GM18867 (cell line): Measurements from ENCODE around the gene LMX1A.

Source experiments
- ATAC-seq: cut with Tn5 transposase; IDR thresholded peaks from one replicate; pipeline ENCODE4 v1.9.1; 2021; ENCODE audit warnings: mild to moderate bottlenecking, moderate library complexity; ENCODE audit not compliant: unreplicated experiment

The LMX1A gene

DNA sequence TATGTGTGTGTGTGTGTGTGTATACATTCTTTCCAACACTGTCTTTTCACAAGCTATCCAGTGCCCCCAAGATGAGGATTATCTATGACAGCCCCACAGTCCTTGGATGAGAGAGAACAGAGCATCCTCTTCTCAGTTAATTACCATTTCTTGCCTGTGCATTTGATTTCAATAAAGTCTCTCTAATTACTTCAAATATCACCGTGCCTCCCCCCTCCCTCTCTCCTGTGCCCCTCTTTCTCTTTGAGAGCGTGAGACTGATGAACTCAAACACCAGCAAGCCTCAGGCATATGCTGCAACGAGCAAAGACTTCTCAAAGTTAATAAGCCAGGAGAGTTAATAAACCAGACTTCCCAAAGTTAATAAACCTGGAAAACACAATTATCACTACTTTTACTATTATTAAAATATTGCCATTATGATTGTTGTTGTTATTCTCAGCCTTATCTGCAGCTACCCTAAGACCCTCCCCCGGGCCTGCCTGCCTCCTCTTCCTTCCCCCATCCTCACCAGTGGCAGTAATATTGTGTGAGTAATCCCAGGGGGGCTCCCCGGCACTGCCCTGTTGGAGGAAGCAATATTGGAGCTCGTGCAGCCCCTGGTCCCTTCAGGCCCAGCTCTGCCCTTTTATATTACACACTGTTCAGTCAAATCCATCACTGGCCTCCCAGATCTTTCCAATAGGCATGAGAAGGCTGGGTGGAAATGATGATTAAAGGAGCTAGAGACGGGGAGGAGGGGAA lies 30.9 kb downstream of the LMX1A start:
- no peak for ATAC-seq

DNA sequence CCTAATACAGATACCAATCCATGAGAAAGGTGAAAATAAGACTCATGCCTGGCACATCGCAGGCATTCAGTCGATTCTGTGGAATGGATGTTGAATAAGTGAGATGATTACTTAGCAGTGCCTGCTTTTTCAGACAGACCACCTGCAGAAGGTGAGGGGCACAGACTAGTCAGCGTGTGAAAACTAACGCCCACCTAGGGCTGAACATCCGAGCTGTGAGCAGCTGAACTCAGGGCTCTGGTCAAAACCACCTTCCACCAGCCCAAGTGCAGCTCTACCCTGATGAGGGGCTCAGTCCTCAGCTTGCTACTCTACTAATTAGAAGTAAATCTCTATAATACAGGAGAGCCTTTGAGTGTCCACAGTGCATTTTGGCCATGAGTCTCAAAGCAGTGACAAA lies 32.5 kb downstream of the LMX1A start:
- ATAC-seq, result no peak

DNA sequence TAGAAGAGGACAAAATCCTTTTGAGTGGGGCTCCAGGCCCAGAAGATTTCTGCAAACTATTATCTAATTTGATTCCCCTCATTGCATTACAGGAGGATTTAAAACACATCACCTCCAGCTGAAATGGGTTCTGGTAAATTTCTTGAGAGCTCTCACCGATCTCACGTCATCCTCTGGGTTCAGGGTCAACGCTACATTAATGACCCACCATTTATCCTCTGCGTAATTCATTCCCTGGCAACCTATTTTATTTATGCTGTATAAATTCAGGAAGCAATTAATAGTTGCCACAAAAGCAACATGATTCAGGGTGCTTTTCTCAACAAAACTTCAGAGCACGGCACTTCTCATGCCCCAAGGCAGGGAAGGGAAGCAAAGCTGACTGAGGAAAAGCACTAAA lies 38.9 kb downstream of the LMX1A start:
- no peak for ATAC-seq

DNA sequence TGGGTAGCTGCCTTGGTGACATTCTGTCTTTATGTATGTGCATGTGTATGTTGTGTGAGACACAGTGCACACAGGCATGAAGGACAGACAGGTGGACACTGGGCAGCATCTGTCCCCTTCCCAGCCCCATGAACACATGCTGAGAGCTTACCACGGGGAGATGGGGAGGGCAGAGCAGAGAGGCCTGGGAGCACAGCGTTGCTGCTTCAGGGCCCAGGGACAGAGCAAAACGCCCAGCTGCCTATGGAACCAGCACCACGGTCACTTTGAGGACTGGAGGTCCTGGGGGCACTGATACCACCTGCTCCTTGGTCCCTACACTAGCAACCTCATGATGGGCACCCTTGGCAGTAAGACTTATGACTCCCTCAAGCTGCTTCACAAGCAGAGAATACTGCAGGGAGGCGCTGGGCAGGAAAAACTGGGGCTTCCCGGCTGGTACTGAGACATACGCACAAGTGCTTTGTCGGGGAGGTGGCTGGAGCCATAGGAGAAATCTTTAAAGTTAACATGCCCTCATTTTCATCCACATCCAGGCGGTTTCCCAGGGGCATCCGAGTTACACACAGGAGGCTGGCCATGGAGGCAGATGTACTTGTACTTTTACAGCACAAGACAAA lies 40.3 kb downstream of the LMX1A start:
- no peak for ATAC-seq

DNA sequence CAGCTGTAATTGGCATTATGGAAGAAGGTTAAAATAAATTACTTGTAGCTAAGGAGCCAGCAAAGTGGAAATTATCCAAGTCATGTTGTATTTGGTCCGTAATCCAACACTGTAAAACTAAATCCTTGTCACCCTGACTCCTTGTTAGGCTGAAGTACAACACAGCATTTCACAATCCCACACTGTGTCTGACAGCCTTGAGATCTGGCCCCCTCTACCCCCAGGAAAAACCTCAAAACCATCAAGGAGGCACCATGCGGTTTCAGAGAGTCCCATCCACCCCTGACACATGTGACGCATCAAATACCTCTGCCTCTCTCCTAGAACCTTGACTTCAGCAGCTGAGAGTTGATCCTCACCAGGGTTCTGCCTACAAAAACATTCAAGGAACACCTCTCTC lies 41.0 kb downstream of the LMX1A start:
- no peak for ATAC-seq

DNA sequence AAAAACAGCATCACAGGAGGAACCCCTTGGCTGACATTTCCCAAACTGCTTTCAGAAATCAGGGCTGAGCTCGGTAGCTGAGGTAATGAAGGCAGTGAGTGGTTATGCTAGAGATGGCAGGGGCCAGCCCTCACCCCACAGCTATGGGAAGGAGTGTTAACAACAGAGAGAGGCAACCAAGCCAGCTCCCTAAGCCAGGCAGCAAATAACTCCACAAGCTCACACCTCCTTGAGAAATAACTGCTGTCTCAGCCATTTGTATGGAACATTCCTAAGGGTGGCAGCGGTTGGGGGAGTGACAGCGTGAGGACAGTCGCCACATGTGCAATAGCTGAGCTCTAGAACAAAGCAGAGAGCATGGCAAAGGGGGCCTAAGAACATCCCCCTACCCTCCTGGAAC lies 42.6 kb downstream of the LMX1A start:
- ATAC-seq, result no peak

DNA sequence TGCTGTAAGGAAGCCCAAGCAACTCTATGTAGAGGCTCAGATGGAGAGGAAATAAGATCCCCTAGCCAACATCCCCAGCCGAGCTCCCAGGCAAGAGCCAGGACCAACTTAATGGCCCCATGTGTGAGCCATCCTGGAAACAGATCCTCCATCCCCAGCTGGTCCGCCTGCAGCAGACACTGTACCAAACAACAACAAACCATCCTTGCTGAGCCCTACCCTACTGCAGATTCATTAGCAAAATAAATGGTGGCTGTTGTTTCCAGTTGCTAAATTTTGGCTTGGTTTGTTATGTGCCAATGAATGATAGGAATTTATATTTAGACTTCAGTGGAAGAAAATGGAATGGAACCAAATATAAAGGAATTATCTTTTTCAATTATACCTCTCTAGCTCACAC lies 43.9 kb downstream of the LMX1A start:
- no peak for ATAC-seq

DNA sequence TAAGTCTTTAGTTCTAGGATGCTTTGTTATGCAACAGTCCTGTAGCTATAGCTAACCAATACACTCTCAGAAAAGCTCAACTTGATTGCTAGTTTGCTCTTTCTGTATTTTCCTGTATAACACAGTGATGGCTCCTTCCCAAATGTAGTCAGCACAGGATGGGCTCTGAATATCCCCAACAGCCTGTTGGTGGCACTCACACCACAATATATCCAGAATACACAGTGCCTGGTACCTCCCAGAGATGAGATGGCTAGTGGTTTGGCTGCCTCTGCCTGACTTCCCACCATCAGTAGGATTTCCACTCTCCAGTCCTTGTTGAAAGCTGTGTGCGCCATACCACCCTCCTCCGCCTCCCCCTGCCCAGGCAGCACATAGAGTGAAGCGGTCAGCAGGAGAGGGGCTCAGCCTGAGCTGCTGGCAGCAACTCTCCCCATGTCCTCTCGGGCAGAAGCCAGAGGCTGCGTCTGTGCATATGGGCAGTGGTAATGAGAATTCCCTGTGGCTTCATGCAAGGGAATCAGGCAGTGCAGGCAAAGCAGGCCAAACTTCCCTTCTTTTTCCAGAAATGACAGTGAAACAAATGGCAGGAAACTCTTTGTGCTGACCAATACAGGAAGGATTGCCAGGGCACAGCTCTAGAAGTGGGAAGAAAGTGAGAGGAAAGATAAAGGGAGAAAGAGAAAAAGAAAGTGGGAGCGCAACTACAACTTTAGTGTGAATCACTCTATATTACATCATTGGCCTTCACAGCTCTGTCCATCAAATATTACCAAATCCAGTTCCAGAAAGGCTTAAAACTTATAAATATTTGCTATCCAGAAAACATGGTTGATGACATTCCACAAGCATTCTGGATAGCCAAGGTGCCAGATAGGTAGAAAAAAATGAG lies 49.7 kb downstream of the LMX1A start:
- no peak for ATAC-seq

DNA sequence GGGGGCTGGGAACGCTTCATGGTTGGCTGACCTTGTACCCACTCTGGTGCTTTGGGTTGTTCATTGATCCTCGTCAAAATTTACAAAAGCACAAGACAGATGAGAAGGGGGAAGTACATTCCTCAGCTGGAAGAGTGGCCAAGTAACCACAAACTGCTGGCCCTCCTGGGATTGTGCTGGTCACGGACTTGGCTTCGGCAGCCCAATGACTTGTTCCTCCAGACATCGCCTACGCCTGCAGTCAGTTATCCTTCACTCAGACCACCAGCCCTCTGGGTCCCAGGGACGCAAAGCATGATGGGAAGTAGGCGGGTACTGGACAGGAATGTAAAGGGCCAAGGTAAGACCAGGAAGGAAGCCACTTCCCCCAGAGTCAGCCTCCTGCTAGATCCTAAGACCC lies 53.1 kb downstream of the LMX1A start:
- no peak for ATAC-seq

DNA sequence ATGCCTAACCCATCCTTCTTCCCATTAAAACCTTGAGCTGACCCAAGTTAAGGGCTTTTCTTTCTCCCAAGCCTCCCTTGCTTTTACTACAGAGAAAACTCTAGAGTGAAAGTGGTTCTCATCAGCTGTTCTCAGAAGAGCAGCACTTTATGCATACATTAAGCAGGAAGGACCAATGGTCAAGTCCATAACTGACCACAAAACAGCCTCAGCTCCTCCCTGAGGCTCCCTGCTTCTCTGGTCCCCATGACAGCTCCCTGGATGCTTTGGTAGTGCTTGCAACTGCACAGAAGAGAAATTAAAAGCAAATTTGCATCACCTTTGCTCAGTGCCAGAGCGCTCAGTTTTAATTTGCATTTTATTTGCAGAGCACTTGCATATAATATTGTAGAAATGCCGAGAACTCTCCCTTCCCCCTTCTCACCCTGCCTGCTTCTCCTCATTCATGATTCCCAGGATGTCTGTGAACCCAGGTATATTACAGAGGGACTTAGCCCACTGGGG lies 56.1 kb downstream of the LMX1A start:
- ATAC-seq, result no peak

DNA sequence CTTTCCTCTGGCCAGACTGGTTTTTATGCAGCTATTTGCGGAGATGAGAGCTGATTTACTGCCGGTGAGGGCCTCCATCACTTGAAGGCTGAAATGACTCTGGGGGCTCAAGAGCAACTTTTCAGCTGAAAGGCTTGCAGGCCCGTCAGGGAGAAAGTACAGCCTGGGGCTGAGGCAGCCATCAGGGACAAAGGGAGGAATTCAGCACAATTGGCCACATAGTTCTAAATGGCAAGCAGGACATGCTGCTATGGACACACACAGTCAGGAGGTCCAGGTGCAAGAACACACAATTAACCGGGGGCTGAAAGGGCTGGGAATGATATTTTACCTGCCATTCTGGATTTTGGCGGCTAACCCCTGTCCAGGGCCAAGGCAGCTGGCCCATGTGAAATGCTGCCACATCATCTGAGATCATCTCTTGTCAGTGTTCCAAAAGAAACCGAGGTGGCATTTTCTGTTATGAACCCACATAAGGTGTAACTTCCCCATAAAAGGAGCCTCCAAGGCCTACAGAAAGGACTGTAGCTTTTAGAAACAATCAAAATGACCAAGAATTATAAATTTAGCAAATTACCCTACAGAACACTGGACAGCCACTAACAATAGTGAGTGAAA lies 58.2 kb downstream of the LMX1A start:
- ATAC-seq, result no peak

DNA sequence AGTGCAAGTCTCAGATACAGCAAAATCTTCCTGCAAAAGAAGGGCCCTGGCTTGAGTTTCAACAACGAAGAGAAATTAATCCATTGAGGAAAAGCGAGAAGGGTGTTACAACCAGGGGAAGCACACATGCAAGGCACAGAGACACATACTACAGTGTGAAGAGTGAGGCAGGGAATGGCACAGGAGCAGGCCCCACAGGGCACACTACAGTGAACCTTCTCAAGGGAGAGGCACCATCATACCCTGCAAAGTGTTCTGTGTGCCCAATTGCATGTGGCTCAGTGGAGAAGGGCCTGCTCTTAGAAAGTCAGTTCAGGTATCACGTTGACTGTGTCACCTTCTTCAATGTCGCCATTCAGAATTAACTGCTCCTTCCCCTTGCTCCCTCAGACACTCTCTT lies 60.3 kb downstream of the LMX1A start:
- no peak for ATAC-seq

DNA sequence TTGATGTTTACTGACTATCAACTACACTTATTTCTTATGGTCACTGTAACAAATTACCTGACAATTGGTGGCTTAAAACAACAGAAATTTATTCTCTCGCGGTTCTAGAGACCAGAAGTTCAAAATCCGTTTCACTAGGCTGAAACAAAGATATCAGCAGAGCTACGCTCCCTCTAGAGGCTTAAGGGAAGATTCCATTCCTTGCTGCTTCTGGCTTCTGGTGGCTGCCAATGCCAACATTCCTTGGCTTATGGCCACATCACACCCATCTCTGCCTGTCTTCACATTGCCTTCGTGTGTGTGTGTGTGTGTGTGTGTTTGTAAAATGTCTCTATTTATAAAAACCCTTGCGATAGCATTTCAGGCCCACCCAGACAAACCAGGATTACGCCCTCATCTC lies 66.4 kb downstream of the LMX1A start:
- no peak for ATAC-seq

DNA sequence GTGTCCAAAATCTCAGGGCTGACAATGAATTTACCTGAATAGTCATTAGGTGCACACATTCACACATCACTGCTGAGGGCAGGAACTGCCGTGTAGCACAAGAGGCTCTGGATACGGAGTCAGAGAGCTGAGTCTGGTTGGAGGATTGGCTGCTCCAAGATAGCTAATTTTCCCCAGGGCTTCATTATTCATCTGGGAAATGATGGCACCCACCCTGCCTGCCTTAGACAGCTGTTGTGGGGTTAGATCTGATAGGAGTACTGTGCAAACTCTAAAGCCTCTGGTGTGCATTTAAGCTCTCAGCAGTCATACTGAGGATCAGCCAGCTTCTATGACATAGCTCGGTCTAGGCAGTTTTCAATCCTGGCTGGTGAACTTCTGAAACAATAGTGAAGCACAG lies 67.0 kb downstream of the LMX1A start:
- ATAC-seq, result no peak

DNA sequence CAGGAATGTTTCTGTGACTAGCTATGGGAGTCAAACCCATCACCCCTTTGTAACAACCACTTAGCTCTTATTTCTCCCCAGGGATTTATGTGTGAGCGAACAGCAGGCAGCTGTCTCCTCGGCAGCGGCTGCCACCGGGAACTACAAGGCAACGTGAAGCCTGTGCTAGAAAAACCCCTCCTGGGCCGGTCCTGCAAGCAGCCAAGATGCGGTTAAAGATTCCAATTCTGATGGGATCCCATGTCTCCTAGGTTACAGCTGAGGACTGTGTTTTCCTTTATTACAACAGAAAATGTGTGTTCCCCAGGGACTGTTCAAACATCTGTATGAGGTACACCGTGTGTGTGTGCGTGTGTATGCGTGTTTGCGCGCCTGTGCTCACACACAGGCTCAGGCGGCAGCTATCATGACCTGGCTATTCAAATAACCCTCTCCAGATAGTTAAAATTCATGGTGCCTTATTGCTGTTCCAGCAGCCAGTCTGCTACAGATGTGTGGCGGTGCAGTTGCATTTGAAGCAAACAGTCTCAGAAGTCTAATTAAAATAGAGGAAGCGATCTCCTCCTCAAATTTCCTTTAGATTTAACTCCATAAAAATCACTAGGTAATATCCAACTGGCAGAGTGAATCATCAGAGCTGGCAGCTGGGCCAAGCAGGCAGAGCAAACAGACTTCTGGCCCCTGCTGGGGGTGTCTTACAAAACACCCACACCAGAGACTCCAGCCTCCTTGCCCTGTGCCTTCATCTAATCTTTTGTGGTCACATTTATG lies 68.0 kb downstream of the LMX1A start:
- no peak for ATAC-seq

DNA sequence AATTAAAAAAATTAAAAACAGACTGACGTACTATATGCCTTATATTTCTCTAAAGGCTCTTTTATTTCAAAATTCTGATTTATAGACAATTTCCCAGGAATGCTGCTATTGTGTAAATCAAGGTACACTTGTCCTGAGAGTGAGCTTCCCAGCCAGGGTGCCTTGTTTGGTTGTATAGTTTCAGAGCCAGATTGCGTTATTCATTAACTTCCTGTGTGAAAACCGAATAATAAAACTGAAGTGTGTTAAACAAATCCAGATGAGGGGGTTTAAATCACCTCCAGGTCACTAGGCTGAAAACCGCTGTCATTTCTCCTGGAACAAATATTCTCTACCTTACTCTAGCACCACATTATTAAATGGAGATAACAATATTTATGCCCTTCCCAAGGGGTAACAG lies 68.7 kb downstream of the LMX1A start:
- ATAC-seq, result no peak

DNA sequence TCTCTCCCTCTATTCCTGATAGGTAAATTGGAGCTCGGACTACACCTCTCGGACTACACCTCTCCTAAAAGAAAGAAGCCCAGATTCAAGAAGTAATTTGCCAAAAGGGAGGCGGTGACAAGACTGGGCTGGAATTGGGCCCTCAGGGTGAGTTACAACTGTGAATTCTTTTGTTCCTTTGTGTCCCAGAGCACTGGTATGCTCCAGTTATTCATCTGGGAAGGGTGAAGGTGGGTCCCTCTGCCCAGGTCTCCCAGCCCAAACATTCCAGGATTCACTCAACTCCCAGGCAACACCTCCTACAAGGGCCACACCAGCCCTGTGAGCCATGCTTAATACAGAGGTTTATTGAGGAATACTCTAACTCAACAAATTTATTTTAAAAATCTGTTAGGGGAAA lies 69.2 kb downstream of the LMX1A start:
- no peak for ATAC-seq

DNA sequence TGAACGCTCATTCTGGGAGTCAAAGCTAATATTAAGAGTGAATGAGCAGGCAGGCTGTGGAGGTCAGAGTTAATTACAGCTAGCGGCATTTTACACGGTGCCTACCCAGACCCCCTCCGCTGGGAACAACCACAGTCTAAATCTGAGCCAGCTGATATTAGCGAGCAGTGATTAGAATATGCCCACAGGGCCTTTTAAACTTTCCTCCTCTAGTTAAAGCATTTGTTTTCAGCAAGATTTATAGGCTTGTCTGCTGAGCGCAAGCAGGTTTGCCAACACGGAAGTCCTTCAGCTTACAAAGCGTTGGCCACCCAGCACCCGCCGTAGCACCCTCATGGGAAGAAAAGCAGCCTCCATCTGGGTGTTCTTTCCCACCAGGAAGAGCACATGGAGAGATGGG lies 72.1 kb downstream of the LMX1A start:
- no peak for ATAC-seq

DNA sequence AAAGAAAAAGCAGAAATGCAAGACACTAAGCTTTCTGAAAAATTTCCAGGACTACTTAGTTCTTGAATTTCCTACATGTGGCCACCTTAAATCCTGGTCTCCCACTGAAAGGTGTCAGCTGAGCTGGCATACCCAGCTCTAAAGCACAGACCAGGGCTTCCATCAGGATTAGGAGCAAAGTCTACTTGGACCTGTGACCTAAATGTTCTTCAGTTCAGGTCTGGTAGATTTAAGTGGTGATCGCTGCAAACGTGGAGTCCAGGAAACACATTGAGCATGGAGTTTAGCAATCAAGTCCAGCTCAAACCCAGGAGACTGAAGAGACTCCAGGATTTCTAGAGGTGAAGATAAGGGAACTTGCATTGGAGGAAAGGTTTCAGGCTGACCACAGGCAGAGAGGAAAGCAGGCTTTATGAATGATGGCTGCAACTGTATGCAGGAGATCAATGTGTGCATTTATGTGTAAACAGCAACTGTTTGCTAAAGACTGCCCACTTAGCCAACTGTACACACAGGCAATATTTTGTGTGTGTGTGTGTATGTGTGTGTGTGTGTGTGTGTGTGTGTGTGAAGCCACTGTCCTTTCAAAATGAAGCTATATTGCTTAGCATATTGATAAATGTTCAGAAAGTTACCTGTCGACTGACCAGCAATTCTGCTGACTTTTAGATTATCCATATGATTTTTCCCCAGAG lies 75.2 kb downstream of the LMX1A start:
- no peak for ATAC-seq

DNA sequence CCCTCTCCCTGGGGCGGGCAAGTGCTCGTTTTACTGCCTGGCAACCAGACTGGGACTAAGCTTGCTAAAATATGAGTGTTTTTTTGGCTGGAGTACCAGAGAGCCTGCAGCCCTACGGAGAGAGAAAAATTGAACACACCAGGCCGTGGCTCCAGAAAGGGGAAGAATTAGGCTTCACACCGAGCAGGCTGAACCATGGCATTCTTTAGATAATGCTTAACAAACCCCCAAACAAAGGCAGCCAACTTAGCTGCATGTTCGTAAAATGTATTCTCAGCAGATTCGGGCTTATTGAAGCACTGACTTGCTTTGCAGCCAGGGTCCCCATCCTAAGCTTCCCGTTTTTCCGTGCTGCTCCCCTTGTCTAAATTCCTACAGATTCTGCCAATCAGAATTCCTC lies 76.6 kb downstream of the LMX1A start:
- no peak for ATAC-seq
